GM18858 (cell line): ENCODE results near the gene PRKCE.

Experiments used
- ATAC-seq: cut with Tn5 transposase; IDR thresholded peaks from one replicate; pipeline ENCODE4 v1.9.1; 2021; ENCODE audit not compliant: unreplicated experiment

The PRKCE gene

GRCh38 chr2:45979065-45979464 is 327.6 kb downstream of the PRKCE start:
- ATAC-seq: no peak

- ATAC-seq: no peak
Measured at GRCh38 chr2:45980161-45980865, 328.8 kb downstream of the PRKCE start.

GRCh38 chr2:45981384-45981930 is 330.0 kb downstream of the PRKCE start:
- no peak for ATAC-seq

- no peak for ATAC-seq
Measured at GRCh38 chr2:45982096-45982495, 330.6 kb downstream of the PRKCE start.

- no peak for ATAC-seq
Measured at GRCh38 chr2:45983213-45983612, 331.7 kb downstream of the PRKCE start.

- no peak for ATAC-seq
Measured at GRCh38 chr2:45984366-45984765, 332.9 kb downstream of the PRKCE start.

GRCh38 chr2:45984896-45985473 is 333.5 kb downstream of the PRKCE start:
- ATAC-seq: no peak

GRCh38 chr2:45986509-45986908 is 335.0 kb downstream of the PRKCE start:
- no peak for ATAC-seq

GRCh38 chr2:45987856-45988255 is 336.4 kb downstream of the PRKCE start:
- ATAC-seq: no peak

- no peak for ATAC-seq
Measured at GRCh38 chr2:45988879-45989278, 337.4 kb downstream of the PRKCE start.

GRCh38 chr2:45990131-45990530 is 338.7 kb downstream of the PRKCE start:
- no peak for ATAC-seq

- no peak for ATAC-seq
Measured at GRCh38 chr2:45992021-45992740, 340.7 kb downstream of the PRKCE start.

- no peak for ATAC-seq
Measured at GRCh38 chr2:45992741-45993475, 341.4 kb downstream of the PRKCE start.

GRCh38 chr2:45993476-45993991 is 342.1 kb downstream of the PRKCE start:
- no peak for ATAC-seq

GRCh38 chr2:45994060-45994459 is 342.6 kb downstream of the PRKCE start:
- ATAC-seq: no peak

- ATAC-seq: no peak
Measured at GRCh38 chr2:46000660-46001059, 349.2 kb downstream of the PRKCE start.

GRCh38 chr2:46001290-46001689 is 349.8 kb downstream of the PRKCE start:
- no peak for ATAC-seq

- ATAC-seq: no peak
Measured at GRCh38 chr2:46001741-46002506, 350.4 kb downstream of the PRKCE start.

GRCh38 chr2:46002507-46002883 is 351.0 kb downstream of the PRKCE start:
- no peak for ATAC-seq

GRCh38 chr2:46002947-46003346 is 351.5 kb downstream of the PRKCE start:
- ATAC-seq: no peak
